A549 (cell line): ENCODE measurements around the gene PRKN.

Experiments
- CTCF ChIP-seq: fragments of >200 bp; sonication (Bioruptor Twin); formaldehyde crosslinking; IDR thresholded peaks from 3 replicates; pipeline ENCODE4 v1.5.1; 2016
- REST ChIP-seq: fragments of 200-600 bp; sonication (generic); IDR thresholded peaks from 2 replicates; pipeline ENCODE4 v1.6.1; 2016; ENCODE audit warnings: antibody characterized with exemption, mild to moderate bottlenecking, moderate library complexity

GRCh38 chr6:161954699-161955276 is 772.8 kb downstream of the PRKN start:
- TF ChIP-seq CTCF (no peak), REST (no peak)
